ENCODE data around the gene CBX6.
"Not testable (repeated sequence)": the region's sequence is repeated elsewhere in the genome, so short reads cannot be mapped to it uniquely, and the experiment has no call there.

The CBX6 gene

DNA sequence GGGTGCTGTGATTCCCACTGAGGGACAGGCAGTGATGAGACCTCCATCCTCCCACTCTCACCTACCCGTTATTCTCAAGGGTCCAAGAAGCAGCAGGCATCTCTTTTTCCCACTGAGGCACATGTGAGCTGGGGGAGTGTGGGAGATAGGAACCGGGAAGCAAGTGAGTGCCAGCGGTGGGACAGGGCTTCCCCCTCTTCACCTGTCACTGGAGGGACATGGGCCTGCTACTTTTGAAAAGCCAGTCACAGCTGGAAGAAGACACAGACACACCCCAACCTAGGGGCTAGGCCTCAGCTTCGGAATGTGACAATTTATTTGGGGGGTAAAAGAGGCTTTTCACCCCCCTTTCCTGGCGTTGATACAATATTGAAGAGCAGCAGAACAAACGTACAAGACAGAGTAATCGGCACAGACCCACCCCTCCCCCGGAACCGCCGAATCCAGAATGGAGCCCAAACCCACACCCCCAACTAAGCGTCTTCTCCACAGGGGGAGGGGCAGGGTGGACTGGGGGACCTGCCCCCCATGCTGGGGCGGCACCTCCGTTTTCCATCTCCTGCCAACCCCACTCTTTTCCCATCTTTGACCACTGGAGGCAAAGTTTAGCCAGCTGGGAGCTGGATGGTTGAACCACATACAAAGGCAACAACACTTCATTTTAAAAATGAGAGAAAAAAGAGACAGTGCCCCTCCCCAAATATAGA lies 10.7 kb downstream of the CBX6 start:
- DNase-seq (ENCODE audit: low spot score) = no peak

DNA sequence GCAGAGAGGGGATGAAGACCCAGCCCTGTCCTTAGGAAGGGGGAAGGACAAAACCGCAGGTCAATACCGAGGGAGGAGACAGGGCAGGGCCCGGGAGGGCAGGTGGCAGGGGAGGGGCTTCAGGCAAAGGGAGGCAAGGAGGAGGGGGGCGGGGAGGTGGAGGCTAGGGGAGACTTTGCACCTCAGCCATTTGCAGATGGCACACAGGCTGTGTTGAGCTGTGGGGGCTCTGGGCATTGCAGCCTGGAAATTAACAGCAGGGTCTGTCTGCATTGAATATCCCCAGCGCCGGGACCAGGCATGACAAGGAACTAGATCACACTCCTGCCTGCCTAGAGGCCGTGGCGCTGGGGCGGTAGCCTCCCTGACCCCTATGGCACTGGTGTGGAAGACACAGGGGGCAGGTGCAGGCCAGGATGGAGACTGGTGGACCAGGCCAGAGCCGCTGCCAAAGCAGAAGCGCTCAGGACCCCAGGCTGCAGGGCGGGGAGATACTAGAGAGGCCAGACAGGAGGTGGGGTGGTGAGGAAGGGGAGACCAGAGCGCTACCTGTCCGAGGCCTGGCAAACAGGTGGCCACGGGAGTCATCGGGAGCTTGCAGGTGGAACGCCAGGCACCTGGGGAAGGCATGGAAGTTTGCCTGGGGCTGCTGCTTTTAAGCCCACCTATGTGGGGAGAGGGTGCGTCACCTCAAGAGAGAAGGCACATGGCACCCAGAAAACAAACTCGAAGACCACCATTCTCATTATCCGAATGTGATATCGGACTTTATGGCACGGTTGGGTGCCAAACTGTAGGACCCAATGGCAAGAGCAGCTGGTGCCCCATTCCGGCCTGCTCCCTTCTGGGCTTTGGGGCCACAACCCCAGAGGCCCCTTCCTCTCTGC lies 11.5 kb downstream of the CBX6 start:
- DNase-seq (ENCODE audit: low spot score) = no peak

DNA sequence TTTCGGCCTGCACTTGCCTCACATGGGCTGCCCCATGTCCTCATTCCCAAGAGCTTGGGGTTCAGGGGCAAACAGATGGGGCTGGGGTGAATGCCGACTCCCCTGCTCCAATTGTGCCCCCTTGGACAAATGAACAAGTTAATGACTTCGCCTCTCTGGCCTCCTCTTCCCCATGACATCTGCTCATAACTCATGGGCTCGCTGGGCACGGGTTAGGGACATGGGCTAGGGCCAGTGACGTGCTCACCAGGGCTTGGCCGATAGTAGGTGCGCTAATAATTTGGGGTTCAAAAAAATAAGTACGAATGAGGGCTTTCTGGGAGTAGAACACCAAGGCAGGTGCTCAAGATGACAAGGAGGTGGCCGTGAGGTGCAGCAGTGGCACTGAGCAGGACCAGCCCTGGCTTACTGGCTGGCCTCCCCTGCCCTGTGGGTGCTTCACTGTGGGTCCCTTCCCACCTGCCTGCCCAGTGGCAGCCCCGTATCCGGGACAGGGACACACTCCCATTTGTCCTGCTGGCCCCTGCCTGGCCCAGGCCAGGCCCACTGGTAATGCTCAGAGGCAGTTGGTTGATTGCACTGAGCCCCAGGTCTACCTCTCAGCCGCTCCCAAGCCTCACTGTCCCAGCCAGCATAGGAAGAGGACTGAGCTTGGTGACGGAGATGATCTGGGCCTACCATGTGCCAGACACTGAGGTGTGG lies 12.3 kb downstream of the CBX6 start:
- DNase-seq (ENCODE audit: low spot score) = no peak

DNA sequence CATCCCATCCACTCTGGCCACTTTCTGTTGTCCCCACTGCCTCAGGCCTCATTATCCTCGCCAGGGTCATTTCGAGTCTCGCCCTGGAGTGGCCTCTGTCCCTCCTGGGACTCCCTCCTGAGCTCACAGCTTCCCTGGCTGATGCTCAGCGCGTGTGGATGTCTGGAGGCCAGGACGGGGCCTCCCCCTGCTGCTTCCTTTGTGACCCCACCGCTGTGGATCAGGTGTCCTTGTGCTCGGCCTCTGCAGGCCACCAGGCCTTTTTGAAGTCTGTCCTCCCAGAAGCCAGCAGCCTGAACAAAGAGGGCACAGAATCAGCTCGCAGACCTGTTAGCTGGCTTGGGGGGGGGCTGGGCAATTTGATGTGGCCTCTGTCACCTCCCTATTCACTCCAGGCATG lies 13.5 kb downstream of the CBX6 start:
- DNase-seq (ENCODE audit: low spot score) = no peak

DNA sequence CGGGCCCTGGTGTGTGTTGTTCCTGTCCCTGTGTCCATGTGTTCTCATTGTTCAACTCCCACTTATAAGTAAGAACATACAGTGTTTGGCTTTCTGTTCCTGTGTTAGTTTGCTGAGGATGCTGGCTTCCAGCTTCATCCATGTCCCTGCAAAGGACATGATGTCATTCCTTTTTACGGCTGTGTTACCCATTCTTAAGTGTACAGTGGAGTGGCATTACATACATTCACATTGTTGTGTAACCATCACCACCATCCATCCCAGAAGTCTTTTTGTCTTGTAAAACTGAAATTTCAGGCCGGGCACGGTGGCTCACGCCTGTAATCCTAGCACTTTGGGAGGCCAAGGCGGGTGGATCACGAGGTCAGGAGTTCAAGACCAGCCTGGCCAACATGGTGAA lies 17.5 kb downstream of the CBX6 start:
- not testable (repeated sequence) for DNase-seq (ENCODE audit: low spot score)

DNA sequence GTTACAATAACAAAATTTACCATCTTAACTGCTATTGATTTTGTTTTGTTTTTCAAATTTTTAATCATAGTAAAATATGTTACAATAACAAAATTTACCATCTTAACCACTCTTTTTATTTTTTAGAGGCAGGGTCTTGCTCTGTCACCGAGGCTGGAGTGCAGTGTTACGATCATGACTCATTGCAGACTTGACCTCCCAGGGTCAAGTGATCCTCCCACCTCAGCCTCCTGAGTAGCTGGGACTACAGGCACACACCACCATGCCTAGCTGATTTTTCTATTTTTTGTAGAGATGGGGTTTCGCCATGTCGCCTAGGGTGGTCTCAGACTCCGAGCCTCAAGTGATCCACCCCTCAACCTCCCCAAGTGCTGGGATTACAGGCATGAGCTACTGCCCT lies 18.1 kb downstream of the CBX6 start:
- not testable (repeated sequence) for DNase-seq (ENCODE audit: low spot score)

DNA sequence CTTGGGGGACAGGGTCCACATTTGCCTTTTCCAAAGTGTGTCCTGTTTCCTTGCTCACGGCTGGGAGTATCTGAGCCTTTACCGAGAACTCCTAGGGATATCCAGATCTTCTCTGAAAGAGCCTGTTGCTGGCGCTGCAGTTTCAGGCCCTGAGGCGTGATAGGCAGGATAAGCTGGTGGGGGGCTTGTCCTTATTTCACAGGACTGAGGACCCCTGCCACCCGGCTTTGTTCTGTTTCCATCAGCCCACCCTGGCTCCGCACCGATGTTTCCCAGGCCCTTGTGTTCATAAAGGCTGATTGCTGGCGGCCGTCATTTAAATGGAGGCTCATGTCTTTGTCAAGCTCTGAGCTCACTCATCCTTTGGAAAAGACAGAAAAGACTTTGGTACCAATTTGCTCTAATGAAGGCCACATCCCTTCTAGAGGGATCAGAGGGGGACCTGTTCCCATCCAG lies 18.8 kb downstream of the CBX6 start:
- DNase-seq (ENCODE audit: low spot score) = no peak

DNA sequence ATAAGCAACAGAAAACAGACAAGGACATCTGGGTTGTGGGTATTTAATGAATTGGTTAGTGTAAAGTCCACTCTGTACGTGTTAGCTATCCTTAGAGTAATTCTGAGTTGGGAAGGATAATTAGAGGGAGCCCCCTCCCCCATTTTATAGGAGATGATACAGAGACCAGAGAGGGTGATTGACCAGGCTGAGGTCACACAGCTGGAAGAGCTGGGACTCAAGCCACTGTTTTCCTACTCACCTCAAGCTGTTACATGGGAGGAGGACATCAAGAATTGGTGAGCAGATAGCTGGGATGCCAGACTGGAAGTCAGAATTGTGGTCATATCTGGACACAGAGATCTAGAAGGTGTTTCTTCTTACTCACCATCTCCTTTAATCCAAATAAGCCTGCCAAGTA lies 19.5 kb downstream of the CBX6 start:
- no peak for DNase-seq (ENCODE audit: low spot score)

DNA sequence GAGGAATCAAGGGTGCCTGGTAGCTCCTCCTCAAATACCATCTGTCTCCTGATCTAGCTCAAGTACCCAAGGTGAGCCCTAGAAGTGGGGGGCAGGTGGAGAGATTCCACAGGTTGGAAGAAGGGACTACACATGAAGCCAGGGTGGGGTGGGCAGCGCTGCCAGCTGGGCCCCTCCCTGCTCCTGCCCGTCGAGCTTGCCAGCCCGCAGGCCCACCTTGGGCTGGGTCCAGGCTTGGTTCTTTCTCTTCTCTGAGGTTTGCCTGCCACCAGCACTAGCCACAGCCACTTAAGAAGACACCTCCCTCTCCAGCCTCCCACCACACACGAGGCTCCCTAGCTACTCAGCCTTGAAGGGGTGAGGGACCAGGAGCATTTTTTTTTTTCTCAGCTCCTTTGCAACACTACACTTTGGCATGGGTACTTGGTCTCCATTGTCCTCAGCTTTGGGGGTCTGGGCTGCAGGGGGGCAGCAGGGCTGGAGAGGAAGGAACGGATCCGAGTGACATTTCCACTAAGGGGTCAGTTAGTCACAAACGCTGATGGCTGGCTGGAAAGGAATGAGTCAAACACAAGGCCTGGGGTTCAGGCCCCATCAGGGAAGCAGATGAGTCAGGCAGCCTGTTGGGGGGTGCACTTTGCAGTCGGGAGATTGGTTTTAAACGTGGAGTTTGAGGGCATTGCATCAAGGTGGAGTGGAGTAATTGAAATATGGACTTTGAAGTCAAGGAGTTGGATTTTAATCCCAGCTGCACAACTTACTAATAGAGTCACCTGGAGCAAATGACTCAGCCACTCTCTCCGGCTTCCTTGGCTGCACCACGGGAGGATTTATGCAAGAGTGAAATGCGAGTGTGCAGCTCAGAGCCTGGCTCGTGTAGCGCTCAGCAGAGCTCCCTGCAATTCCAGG lies 20.8 kb downstream of the CBX6 start:
- DNase-seq (ENCODE audit: low spot score) = peak; percentile 82

DNA sequence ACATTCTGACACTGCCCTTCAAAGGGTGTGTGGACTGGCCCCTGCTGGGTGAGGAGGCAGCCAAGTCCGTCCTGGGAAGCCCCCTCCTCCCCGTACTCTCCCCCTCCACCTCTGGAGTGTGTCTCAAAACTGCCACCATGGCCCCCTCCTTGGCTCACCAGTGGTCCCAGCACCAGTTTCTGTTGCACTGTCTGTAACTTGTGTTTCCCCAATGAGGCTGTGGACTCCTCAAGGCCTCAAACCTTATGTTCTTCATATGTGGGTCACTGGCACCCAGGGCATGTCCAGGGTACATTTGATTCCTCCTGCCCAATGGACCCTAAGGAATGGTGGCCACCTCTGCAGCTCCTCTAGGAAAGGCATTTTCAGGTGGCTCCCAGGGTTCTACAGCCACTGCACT lies 21.6 kb downstream of the CBX6 start:
- no peak for DNase-seq (ENCODE audit: low spot score)

DNA sequence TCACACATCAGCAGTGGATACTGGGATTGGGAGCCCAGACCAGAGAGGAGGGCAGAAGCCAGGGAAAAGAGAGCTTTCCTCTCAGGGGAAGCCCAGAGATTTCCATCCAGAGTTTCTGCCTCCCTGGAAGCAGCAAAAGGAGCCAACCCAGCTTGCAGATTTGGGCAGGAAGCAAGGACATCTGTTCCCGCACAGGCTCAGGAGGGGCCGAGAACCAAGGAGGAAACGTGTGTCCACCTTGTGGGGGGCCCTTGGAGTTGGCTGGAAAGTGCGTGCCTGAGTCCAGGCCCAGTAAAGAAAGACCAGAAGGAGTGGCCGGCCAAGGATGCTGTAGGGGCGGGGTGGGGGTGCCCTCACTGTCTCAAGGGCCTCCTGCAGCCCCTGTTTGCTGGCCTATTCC lies 22.2 kb downstream of the CBX6 start:
- DNase-seq (ENCODE audit: low spot score) = no peak

DNA sequence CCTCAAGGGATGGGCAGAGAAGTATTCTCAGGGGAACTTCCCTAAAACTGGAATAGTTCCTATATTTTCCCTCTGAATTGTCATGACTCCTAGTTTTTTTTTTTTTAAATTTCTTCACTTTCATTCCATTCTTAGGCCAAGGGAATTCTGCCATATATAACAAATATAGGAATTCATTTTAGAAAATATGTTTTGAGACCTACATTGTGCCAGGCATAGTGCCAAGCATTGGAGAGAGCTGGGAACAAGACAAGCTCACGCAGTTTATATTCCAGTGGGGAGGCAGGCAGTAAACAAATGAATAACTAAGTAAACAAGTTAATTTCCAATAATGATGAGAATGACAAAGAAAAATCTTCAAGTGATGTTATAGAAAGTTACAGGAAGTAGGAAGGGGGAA lies 25.6 kb downstream of the CBX6 start:
- no peak for DNase-seq (ENCODE audit: low spot score)

DNA sequence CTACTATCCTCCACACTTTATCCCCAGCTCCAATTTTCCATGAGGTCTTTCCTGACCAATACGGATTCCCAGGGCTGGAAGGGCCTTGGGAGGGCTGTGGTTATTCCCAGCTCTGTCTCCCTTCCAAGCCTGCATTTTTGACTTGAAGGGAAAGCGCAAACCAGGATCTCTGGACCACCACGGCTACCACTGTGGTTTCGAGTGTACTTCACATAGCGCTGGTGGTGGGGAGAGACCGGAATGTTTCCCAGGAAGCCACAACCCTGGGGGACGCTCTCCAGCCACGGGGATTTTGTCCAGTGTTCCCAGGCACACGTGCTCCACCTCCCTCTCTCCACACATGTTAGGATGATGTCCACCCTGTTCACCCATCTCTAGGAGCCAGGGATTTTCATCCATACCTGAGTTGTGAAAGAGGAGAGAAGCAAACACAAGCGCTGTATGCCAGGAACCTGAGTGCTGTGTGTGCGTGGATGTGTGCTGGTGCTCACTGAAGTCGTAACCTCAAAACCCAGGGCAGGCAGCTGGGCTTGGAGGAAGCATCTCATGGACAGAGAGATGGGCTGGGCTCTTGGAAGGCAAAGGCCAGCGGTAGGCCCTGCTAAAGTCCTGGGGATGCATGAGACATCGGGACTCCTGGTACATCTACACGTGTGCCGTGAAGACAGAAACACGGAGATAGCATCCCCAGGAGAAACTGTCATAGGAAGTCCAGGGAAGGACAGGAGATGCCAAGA lies 26.8 kb downstream of the CBX6 start:
- DNase-seq (ENCODE audit: low spot score) = no peak

DNA sequence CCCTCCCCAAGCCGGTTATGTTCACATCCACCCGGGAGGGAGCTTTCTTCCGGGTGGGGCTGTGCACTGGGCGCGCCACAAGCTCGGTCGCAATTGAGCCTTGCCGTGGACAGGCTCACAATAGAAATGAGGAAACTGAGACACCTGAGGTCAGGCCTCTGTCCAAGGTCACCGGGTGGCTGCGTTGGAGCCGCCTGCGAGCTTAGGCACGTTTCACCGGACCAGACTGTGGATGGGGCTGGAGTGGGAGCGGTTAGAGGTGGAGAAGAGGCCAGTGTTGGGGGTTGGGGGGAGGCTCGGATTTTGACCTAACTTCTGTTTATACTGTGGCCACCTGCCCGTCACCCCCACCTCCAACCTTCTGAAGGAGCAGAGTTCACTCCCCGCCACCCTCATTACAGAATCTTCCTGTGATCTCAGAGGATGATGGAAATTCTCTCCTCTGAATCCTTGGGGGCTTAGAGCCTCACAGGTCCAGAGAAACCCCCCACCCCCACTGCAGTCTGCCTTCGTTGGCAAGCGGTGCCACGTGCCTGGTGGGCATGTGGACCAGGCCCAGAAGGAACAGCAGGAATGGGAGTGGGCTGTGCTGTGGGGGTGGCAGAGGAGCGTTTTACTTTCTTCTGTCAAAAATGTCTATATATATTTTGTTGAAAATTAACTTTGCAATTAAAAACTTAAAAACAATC lies 27.6 kb downstream of the CBX6 start:
- DNase-seq (ENCODE audit: low spot score) = no peak

DNA sequence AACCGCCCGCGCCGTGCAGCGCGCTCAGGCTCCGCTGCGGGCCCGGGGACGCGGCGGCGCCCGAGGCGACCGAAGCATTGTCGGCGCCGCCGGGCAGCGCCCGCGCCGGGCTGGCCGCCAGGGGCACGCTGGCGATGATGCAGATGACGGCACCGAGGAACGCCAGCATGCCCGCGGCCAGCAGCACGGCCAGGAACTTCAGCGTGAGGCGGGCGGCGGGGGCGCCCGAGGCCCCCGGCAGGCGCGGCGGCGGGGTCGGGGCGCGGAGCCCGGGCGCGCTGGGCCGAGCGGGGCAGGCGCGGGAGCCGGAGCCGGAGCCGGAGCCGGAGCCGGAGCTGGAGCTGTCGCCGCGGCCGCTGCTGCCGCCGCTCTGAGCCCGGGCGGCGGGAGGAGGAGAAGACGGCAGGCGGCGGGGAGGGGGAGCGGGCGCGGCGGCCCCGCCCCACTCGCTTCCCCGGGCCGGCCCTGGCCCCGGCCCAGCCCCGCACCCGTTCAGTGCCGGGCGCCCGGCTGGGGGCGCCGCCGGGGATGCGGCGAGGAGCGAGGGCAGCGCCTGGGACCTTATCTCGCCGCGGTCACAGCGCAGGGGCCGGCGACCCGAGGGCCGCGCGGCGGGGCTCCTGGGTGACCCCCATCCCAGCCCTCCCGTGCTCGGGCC lies 28.2 kb downstream of the CBX6 start, which contains the start of gene NPTXR:
Gene NPTXR (minus strand): TSS at position 372 of the 658 bp plus-strand sequence.
- peak; percentile 84 for DNase-seq (ENCODE audit: low spot score)

DNA sequence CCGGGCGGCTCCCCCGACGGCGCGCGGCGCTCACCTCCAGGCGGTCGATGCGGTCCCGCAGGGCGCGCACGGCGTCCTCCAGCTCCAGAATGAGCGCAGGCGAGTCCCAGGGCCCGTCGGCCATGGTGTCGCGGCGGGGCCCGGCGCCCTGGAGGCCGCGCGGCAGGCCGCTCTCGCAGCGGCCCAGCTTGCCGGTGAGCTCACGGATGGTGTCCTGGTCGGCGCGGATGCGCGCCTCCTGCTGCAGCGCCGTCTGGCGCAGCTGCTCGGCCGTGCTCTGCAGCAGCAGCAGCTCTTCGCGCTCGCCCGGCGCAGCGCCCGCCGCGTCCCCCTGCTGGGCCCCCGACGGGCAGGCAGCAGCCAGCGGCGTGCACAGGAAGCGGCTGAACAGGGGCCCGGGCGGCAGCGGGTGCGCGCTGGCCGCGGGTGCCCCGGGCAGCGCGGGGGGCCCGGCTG lies 28.8 kb downstream of the CBX6 start:
- peak; percentile 84 for DNase-seq (ENCODE audit: low spot score)

DNA sequence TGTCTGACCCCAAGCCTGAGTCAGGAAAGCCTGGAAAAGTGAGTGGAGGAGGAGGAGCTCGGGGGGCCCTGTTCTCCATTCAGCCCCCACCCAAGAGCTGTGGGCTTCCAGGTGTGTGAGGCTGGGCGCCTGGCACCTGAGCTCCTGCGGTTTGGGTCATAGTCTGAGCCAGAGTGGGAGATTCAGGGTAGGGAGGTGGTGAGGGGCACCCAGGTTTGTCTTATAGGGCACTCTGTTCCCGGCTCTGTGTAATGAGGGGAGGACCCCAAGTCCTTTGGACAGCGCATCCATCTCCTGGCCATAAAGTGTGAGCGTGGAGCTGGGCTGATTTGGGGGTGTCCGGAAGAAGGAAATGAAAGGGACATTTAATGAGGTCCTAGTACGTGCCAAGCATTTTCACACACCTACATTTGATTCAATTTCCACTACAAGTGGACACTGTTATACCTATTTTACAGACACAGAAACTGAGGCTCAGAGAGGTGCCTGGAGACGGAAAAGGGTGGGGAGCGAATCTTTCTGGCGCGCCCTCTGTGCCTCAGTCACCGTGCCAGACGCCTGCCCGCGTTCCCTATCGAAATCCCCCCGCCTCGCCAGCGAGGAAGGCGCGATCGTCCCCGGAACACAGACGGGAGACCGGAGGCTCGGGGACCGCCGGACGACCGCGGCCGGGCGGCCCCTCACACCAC lies 29.4 kb downstream of the CBX6 start:
- no peak for DNase-seq (ENCODE audit: low spot score)

DNA sequence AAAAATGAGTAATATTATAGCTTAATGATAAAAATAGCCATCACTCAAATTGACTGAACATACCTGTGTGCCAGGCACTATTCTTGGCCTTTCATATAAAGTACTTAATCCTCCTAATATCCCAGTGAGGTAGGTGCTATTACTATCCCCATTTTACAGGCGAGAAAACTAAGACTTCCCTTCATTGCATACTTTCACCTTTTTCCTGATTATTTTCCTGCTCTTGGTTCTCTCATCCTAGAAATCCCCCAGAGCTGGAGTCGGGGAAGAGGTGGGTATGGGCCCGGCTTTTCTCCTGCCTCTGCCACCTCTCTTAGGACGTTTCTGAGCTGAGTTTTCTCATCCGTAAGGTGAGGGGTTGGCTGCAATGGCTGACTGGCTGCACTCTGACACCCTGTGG lies 30.4 kb downstream of the CBX6 start:
- DNase-seq (ENCODE audit: low spot score) = no peak

DNA sequence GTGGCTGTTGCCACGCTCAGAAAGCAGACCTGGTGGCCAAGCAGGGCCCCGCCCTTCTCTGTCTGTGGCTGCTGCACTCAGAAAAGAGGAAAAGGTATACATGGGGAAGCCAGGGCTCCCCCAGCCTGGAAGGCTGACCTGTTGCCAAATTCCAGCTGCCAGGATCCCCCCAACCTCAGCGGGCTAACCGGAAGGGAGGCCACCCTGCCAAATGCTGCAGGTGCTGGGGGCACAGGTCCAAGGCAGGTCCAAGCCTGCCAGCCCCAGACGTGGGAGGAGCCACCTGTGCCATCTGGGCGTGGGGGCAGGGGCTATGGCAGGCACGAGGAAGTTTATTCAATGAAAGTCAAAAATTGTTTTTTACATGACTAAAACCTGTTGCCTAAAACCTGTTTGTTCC lies 30.8 kb downstream of the CBX6 start:
- DNase-seq (ENCODE audit: low spot score) = no peak
